ENCODE results near the gene DEGS2. TPM values are rescaled to one million over a fixed set of nuclear protein-coding genes. Genes with fewer than 3 reads are reported as not detected.

DEGS2 gene
- total RNA-seq, 4 donors from 2014 or later: 0.16 to 0.94 (median 0.68) TPM

DNA sequence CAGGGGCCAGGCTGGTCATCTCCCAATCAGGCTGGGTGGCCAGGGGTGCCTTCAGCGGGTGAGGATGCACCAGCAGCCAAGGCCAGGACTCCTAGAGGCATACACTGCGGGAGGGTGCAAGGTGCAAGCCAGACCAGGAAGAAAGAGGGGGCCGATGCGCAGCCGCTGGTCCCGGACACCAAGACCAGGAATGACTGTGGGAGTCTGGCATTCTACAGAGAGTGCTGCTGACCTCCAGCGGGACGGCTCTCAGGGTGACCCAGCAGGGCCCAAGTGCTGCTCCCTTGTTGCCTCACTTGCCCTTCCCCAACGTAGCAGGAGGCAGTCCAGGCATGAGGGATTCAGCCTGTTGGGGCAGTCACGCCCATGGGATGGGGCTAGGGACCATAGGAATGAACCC lies 35.8 kb downstream of the DEGS2 start:
- Histone ChIP-seq H3K27me3 (no peaks in the 10 kb centered on the region), H3K27ac (no peak overlapping the region), H3K4me3 (no peak overlapping the region), H3K4me1 (peaks cover 0 to 13% (median 0%) of the 10 kb centered on the region in 3 donors), H3K36me3 (peaks cover 0 to 53% of the 10 kb centered on the region in 2 donors), H3K9me3 (no peaks in the 10 kb centered on the region)
- TF ChIP-seq POLR2A (IDR thresholded peaks at IDR 0.05): no peak
- TF ChIP-seq, protein P1, sequence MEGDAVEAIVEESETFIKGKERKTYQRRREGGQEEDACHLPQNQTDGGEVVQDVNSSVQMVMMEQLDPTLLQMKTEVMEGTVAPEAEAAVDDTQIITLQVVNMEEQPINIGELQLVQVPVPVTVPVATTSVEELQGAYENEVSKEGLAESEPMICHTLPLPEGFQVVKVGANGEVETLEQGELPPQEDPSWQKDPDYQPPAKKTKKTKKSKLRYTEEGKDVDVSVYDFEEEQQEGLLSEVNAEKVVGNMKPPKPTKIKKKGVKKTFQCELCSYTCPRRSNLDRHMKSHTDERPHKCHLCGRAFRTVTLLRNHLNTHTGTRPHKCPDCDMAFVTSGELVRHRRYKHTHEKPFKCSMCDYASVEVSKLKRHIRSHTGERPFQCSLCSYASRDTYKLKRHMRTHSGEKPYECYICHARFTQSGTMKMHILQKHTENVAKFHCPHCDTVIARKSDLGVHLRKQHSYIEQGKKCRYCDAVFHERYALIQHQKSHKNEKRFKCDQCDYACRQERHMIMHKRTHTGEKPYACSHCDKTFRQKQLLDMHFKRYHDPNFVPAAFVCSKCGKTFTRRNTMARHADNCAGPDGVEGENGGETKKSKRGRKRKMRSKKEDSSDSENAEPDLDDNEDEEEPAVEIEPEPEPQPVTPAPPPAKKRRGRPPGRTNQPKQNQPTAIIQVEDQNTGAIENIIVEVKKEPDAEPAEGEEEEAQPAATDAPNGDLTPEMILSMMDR (IDR thresholded peaks at IDR 0.05): no peak
- no peak for TF ChIP-seq EP300 (IDR thresholded peaks at IDR 0.05)
- TF ChIP-seq POLR2AphosphoS5 (IDR thresholded peaks at IDR 0.05): no peak
- ATAC-seq: no peak
- WGBS, 2 donors (ENCODE audit: low coverage in 1 of 2): 90 to 93% methylated on average over 2 to 3 of the region's 10 CpGs

- H3K4me3 ChIP-seq: no peak overlapping the region
- peaks cover 0 to 7% (median 0%) of the 10 kb centered on the region in 3 donors for H3K4me1 ChIP-seq
- H3K27me3 ChIP-seq: no peaks in the 10 kb centered on the region
- H3K27ac ChIP-seq: no peak overlapping the region
- H3K9me3 ChIP-seq: no peaks in the 10 kb centered on the region
- ATAC-seq: no peak
- TF ChIP-seq POLR2AphosphoS5 (IDR thresholded peaks at IDR 0.05) (no peak), POLR2A (IDR thresholded peaks at IDR 0.05) (no peak)
- peaks cover 0 to 44% of the 10 kb centered on the region in 2 donors for H3K36me3 ChIP-seq
- 85 to 100% methylated on average over 1 to 4 of the region's 8 CpGs for WGBS, 2 donors (ENCODE audit: low coverage in 1 of 2)
These were observed 36.8 kb downstream of the DEGS2 start for GRCh38 chr14:100122481-100123223.

DNA sequence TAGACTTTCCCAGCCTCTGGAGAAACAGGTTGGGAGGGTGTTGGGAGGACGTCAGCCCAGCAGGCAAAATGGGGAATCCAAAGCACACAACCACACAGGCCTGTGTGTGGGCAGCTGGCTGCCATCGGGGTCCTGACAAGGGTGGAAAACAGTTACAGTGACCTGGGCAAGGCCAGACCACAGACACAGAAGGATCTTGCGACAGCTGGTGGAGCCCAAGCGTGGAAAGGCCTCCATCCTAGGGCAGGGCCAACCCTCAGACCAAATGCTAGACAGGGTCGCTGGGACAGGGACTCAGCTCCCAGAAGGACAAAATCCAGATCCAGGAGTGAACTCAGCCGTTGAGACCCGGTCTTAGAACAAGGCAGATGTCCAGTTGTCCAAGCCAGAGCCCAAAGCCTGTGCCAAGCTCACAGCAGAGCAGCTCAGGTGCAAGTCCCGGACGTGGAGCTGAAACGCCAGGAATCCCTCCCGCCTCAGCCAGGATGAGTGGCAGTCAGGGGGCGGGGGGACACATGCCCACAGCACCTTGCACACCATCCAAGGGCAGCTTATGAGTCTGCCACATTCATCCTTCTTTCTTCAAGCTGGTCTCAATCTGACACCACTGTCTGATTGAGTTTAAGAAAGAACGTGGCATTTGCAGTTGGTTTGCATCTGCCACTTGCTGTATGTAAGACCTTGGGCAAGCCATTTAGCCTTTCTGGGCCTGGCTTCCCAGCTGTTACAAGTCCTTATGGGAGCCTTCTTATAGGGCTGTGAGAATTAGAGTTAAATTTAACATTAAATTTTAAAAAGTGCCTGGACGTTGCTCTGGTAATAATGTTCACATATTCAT lies 37.6 kb downstream of the DEGS2 start:
- no peaks in the 10 kb centered on the region for H3K9me3 ChIP-seq
- no peak overlapping the region for H3K4me3 ChIP-seq
- no peak overlapping the region for H3K27ac ChIP-seq
- H3K4me1 ChIP-seq: peaks cover 0 to 7% (median 0%) of the 10 kb centered on the region in 3 donors
- no peaks in the 10 kb centered on the region for H3K27me3 ChIP-seq
- H3K36me3 ChIP-seq: peaks cover 0 to 44% of the 10 kb centered on the region in 2 donors
- no peak for TF ChIP-seq POLR2A (IDR thresholded peaks at IDR 0.05)
- TF ChIP-seq, protein P1 (IDR thresholded peaks at IDR 0.05): no peak
- no peak for TF ChIP-seq EP300 (IDR thresholded peaks at IDR 0.05)
- TF ChIP-seq POLR2AphosphoS5 (IDR thresholded peaks at IDR 0.05): no peak
- ATAC-seq: no peak
- WGBS, 2 donors (ENCODE audit: low coverage in 1 of 2): 75 to 97% methylated on average over 1 to 4 of the region's 14 CpGs

GRCh38 chr14:100120522-100121269 lies 38.7 kb downstream of the DEGS2 start:
- H3K9me3 ChIP-seq: no peaks in the 10 kb centered on the region
- peaks cover 0 to 39% of the 10 kb centered on the region in 2 donors for H3K36me3 ChIP-seq
- H3K27me3 ChIP-seq: no peaks in the 10 kb centered on the region
- ATAC-seq: no peak
- no peak overlapping the region for H3K4me3 ChIP-seq
- H3K4me1 ChIP-seq: peaks cover 0 to 7% (median 0%) of the 10 kb centered on the region in 3 donors
- TF ChIP-seq EP300 (IDR thresholded peaks at IDR 0.05): no peak
- no peak for TF ChIP-seq POLR2AphosphoS5 (IDR thresholded peaks at IDR 0.05)
- TF ChIP-seq POLR2A (IDR thresholded peaks at IDR 0.05): no peak
- TF ChIP-seq, protein P1 (IDR thresholded peaks at IDR 0.05): no peak
- 80 to 97% methylated on average over 3 to 5 of the region's 18 CpGs for WGBS, 2 donors (ENCODE audit: low coverage in 1 of 2)
- H3K27ac ChIP-seq: no peak overlapping the region

- peaks cover 0 to 7% (median 0%) of the 10 kb centered on the region in 3 donors for H3K4me1 ChIP-seq
- no peak overlapping the region for H3K4me3 ChIP-seq
- peaks cover 0 to 26% of the 10 kb centered on the region in 2 donors for H3K36me3 ChIP-seq
- H3K27me3 ChIP-seq: no peaks in the 10 kb centered on the region
- ATAC-seq: no peak
- H3K9me3 ChIP-seq: no peaks in the 10 kb centered on the region
- no peak for TF ChIP-seq EP300 (IDR thresholded peaks at IDR 0.05)
- TF ChIP-seq POLR2A (IDR thresholded peaks at IDR 0.05): no peak
- TF ChIP-seq, protein P1 (IDR thresholded peaks at IDR 0.05): no peak
- no peak for TF ChIP-seq POLR2AphosphoS5 (IDR thresholded peaks at IDR 0.05)
- WGBS, 2 donors (ENCODE audit: low coverage in 1 of 2): 80 to 85% methylated on average over 1 to 4 of the region's 8 CpGs
- H3K27ac ChIP-seq: no peak overlapping the region
These were observed 40.2 kb downstream of the DEGS2 start for GRCh38 chr14:100119251-100119650.

Data from gastroesophageal sphincter (tissue), 4 donors.